Sigmoid colon (tissue), 7 donors: ENCODE data around the gene SECTM1. TPM values are rescaled to one million over a fixed set of nuclear protein-coding genes. Genes with fewer than 3 reads are reported as not detected.
"Not testable (repeated sequence)": the region's sequence is repeated elsewhere in the genome, so short reads cannot be mapped to it uniquely, and the experiment has no call there.

Experiments
- DNase-seq: peaks from one replicate; pipeline ENCODE4 v3.0.0-alpha.2; 2019
- H3K27ac ChIP-seq, 4 donors: fragments of 200-600 bp; sonication (generic); one replicate each; pipeline ENCODE4 v1.5.1; 2016 to 2019; ENCODE audit warnings: mild to moderate bottlenecking in 1 of 4
- H3K27me3 ChIP-seq, 3 donors: fragments of 200-600 bp; sonication (generic); one replicate each; pipeline ENCODE4 v1.5.1; 2019; ENCODE audit warnings: mild to moderate bottlenecking in 1 of 3
- H3K36me3 ChIP-seq, 4 donors: fragments of 200-600 bp; sonication (generic); one replicate each; pipeline ENCODE4 v1.5.1; 2016 to 2019
- H3K4me1 ChIP-seq, 4 donors: fragments of 200-600 bp; sonication (generic); one replicate each; pipeline ENCODE4 v1.5.1; 2017 to 2019
- H3K4me3 ChIP-seq, 4 donors: fragments of 200-600 bp; sonication (generic); one replicate each; pipeline ENCODE4 v1.5.1; 2017 to 2019; ENCODE audit warnings: mild to moderate bottlenecking in 2 of 4, moderate library complexity in 1 of 4
- H3K9me3 ChIP-seq, 4 donors: fragments of 200-600 bp in 3 of 4; sonication (generic) in 3 of 4; one replicate each; pipeline versions ENCODE4 v1.5.1 to v1.6.1; 2013 to 2019
- EP300 ChIP-seq, 4 donors: sonication (generic); formaldehyde crosslinking; IDR thresholded peaks; one replicate each; pipeline ENCODE4 v1.6.1; 2017; ENCODE audit warnings: antibody characterized with exemption in 4 of 4
- POLR2A ChIP-seq, 2 donors: fragments of 450-650 bp; IDR thresholded peaks; one replicate each; pipeline ENCODE4 v1.6.1; 2016; ENCODE audit warnings: antibody characterized with exemption in 2 of 2, mild to moderate bottlenecking in 2 of 2, moderate library complexity in 2 of 2
- POLR2AphosphoS5 ChIP-seq, 4 donors: sonication (generic); formaldehyde crosslinking; IDR thresholded peaks; one replicate each; pipeline ENCODE4 v1.6.1; 2017; ENCODE audit warnings: antibody characterized with exemption in 4 of 4
- WGBS, 2 donors: extraction: QIAGEN DNeasy Blood & Tissue Kit; methylation state at CpG; one replicate each; pipeline ENCODE4 v1.1.7; 2013; 5-methylcytosine and 5-hydroxymethylcytosine counted together
- intact Hi-C: fragments of 100-400 bp; cut with DNase I; formaldehyde crosslinking; loops from one replicate; pipeline ENCODE4 v1.15.1; 2023
- polyA plus RNA-seq, 3 donors: library from polyadenylated mRNA; stranded (reverse); fragments of 200-250 nt; gene quantifications; one replicate each; pipeline ENCODE4 v1.2.3, GENCODE V29; 2013
- total RNA-seq, 4 donors: library from RNA; depleted of rRNA; stranded (reverse); fragments of >200 nt; gene quantifications; one replicate each; pipeline ENCODE4 v1.1.0, GENCODE V29; 2016
- TF ChIP-seq, protein P1 (sequence below), 4 experiments: fragments of 450-650 bp in 3 of 4; fragments of 200-600 bp in 1 of 4; IDR thresholded peaks; one replicate each; pipeline ENCODE4 v1.5.1; 2016 to 2019; ENCODE audit warnings: antibody characterized with exemption in 4 of 4, mild to moderate bottlenecking in 3 of 4, moderate library complexity in 2 of 4
- donor health status: healthy with polysubstance abuse.
- donor health status: Bipolar disorder and iron deficiency.
- donor health status: healthy.

The SECTM1 gene
- total and polyA plus RNA-seq, 7 donors = 8.4 to 105 (median 56.9) TPM

DNA sequence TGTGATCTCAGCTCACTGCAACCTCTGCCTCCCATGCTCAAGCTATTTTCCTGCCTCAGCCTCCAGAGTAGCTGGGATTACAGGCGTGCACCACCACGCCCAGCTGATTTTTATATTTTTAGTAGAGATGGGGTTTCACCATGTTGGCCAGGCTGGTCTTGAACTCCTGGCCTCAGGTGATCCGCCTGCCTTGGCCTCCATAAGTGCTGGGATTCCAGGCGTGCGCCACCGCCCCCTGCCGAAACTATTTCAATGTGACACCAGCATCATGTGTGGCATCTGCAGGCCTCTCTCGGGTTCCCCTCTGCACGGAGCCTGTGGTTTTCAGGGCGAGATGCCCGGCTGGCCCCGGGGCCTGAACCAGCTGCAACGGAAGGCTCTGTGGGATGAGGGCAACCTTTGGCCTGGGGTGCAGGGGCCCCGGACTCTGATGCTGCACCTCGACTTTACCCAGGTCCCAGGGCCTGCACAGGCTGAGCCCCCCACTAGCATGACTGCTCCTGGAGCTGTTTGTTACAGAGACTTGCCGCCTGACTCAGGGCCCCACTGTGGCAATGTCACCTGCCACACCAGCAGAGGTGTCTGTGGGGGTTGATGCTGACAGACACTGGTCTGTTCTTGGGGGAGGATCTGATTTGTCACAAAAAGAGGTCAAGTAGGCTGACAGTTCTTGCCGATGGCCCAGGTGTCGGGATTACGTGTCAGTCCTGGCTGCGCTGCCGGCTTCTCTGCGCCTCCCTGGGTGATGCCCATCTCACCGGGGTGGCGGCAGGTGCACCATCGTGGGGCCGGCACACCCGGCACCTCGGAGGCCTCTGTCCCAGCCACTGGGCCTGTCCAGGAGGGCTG lies 16.8 kb upstream of the SECTM1 start:
- Histone ChIP-seq H3K4me1 (peaks cover 0 to 11% (median under 1%) of the 10 kb centered on the region in 4 donors), H3K27me3 (peaks cover 0 to 10% (median 0%) of the 10 kb centered on the region in 3 donors), H3K9me3 (no peaks in the 10 kb centered on the region), H3K4me3 (no peak overlapping the region), H3K27ac (no peak overlapping the region), H3K36me3 (no peaks in the 10 kb centered on the region)
- DNase-seq = no peak
- intact Hi-C loops = loop anchor here (2.0 to 10.0 kb wide), 6 partner anchors 64 to 426 kb away; no protein-coding TSS in a partner anchor
- 80 to 81% methylated on average over 28 of the region's 28 CpGs for WGBS, 2 donors
- TF ChIP-seq EP300 (IDR thresholded peaks at IDR 0.05) = no peak
- TF ChIP-seq POLR2A (IDR thresholded peaks at IDR 0.05) = no peak
- TF ChIP-seq, protein P1, sequence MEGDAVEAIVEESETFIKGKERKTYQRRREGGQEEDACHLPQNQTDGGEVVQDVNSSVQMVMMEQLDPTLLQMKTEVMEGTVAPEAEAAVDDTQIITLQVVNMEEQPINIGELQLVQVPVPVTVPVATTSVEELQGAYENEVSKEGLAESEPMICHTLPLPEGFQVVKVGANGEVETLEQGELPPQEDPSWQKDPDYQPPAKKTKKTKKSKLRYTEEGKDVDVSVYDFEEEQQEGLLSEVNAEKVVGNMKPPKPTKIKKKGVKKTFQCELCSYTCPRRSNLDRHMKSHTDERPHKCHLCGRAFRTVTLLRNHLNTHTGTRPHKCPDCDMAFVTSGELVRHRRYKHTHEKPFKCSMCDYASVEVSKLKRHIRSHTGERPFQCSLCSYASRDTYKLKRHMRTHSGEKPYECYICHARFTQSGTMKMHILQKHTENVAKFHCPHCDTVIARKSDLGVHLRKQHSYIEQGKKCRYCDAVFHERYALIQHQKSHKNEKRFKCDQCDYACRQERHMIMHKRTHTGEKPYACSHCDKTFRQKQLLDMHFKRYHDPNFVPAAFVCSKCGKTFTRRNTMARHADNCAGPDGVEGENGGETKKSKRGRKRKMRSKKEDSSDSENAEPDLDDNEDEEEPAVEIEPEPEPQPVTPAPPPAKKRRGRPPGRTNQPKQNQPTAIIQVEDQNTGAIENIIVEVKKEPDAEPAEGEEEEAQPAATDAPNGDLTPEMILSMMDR (IDR thresholded peaks at IDR 0.05) = no peak
- TF ChIP-seq POLR2AphosphoS5 (IDR thresholded peaks at IDR 0.05) = no peak

DNA sequence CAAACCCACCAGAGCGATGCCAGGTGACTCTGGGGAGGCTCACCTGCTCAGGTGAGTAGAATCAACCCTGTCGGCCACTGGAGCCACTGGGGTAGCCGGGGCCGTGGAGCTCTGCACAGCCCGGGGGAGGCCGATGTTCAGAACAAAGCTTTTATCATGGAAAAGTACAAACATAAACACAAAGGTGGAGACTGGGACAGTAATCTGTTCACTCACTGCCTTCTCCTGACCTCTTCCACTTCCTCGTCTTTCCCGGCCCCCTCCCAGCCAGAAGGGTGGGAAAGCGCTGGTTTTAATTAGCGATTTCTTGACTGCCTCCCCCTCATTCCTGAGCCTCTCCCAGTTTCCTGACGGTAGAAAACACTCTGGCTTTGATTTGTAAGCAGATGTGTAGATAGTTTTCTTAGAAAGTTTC lies 15.7 kb upstream of the SECTM1 start:
- intact Hi-C loops = no loop called here
- Histone ChIP-seq H3K27me3 (peaks cover 0 to 10% (median 0%) of the 10 kb centered on the region in 3 donors), H3K4me3 (no peak overlapping the region), H3K4me1 (peaks cover 0 to 11% (median 0%) of the 10 kb centered on the region in 4 donors), H3K27ac (no peak overlapping the region), H3K36me3 (no peaks in the 10 kb centered on the region), H3K9me3 (no peaks in the 10 kb centered on the region)
- 24 to 54% methylated on average over 11 of the region's 11 CpGs for WGBS, 2 donors
- TF ChIP-seq POLR2A (IDR thresholded peaks at IDR 0.05) (no peak), POLR2AphosphoS5 (IDR thresholded peaks at IDR 0.05) (no peak), EP300 (IDR thresholded peaks at IDR 0.05) (no peak)
- TF ChIP-seq, protein P1 (IDR thresholded peaks at IDR 0.05) = no peak
- no peak for DNase-seq

DNA sequence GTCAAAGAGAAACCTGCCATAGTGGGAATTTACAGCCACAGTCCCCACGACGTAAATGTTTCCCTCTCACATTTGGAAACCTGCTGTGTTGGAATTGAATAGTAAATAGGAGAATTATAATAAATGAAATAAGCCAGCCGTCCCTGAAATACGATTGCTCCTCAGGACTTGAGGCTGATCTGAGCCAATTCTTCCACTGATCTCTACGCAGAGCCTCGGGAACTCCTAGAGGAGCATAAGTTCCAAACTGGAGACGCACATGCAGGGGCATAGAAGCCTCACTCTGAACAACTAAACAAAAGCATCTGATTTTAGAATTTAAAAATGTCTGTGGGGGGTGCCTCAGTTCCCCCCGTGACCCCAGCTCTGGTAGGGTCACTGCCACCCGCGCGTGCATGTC lies 15.3 kb upstream of the SECTM1 start:
- Histone ChIP-seq H3K27ac (no peak overlapping the region), H3K36me3 (no peaks in the 10 kb centered on the region), H3K4me3 (no peak overlapping the region), H3K4me1 (peaks cover 0 to 11% (median 0%) of the 10 kb centered on the region in 4 donors), H3K9me3 (no peaks in the 10 kb centered on the region), H3K27me3 (peaks cover 0 to 10% (median 0%) of the 10 kb centered on the region in 3 donors)
- TF ChIP-seq POLR2AphosphoS5 (IDR thresholded peaks at IDR 0.05) = no peak
- no peak for TF ChIP-seq POLR2A (IDR thresholded peaks at IDR 0.05)
- no peak for TF ChIP-seq EP300 (IDR thresholded peaks at IDR 0.05)
- TF ChIP-seq, protein P1 (IDR thresholded peaks at IDR 0.05) = no peak
- 53 to 70% methylated on average over 11 of the region's 11 CpGs for WGBS, 2 donors
- intact Hi-C loops = no loop called here
- DNase-seq = no peak

DNA sequence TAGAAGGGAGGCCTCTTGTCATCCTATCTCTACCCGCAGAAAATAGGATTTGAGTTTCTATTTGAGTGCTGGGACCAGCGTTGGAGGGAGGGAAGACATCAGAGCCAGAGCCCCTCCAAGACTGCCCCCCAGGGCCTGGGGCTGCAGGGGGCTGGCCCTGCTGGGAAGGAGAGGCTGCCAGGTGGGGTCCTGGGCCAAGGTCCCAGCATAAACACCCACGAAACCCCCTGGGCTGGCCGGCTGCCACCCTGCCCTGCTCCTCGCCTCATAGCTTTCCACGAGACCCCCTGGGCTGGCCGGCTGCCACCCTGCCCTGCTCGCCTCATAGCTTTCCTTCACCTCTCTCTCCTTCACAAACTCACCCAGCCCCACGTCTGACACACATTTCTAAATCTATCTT lies 14.9 kb upstream of the SECTM1 start:
- H3K27ac ChIP-seq = no peak overlapping the region

DNA sequence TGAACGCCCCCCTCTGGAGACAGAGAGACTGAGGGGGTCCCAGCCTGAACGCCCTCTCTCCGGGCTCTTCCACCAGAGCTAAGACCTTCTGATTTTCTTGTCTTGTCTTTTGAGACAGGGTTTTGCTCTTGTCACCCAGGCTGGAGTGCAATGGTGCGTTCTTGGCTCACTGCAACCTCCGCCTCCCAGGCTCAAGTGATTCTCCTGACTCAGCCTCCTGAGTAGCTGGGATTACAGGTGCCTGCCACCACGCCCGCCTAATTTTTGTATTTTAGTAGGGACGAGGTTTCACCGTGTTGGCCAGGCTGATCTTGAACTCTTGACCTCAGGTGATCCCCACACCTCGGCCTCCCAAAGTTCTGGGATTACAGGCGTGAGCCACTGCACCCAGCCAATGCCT lies 14.4 kb upstream of the SECTM1 start:
- H3K36me3 ChIP-seq, DNase-seq, H3K9me3 ChIP-seq, H3K4me3 ChIP-seq, H3K27ac ChIP-seq, intact Hi-C loops: not testable (repeated sequence)
- Histone ChIP-seq H3K4me1 (peaks cover 0 to 11% (median 0%) of the 10 kb centered on the region in 4 donors), H3K27me3 (peaks cover 0 to 10% (median 0%) of the 10 kb centered on the region in 3 donors)
- 70 to 89% methylated on average over 11 of the region's 11 CpGs for WGBS, 2 donors

More for the DNA sequence above, 14.9 kb upstream of the SECTM1 start:
- H3K9me3 ChIP-seq = no peaks in the 10 kb centered on the region
- TF ChIP-seq POLR2A (IDR thresholded peaks at IDR 0.05) = no peak
- TF ChIP-seq, protein P1 (IDR thresholded peaks at IDR 0.05) = no peak
- TF ChIP-seq POLR2AphosphoS5 (IDR thresholded peaks at IDR 0.05) = no peak
- TF ChIP-seq EP300 (IDR thresholded peaks at IDR 0.05) = no peak
- no peak overlapping the region for H3K4me3 ChIP-seq
- no peak for DNase-seq
- H3K27me3 ChIP-seq = peaks cover 0 to 10% (median 0%) of the 10 kb centered on the region in 3 donors
- intact Hi-C loops = no loop called here
- H3K36me3 ChIP-seq = no peaks in the 10 kb centered on the region
- H3K4me1 ChIP-seq = peaks cover 0 to 11% (median 0%) of the 10 kb centered on the region in 4 donors
- WGBS, 2 donors = 52 to 78% methylated on average over 9 of the region's 9 CpGs
